HCT116 (cell line): ENCODE data around the gene SLC25A41. TPM values are rescaled to one million over a fixed set of nuclear protein-coding genes. Genes with fewer than 3 reads are reported as not detected.

Experiments
- ATAC-seq: fragments of 200-7000 bp; cut with Tn5 transposase; 2 replicates; pipeline ENCODE4 v1.9.1; 2020; ENCODE audit warnings: mild to moderate bottlenecking, moderate library complexity
- BruUV-seq: library from RNA; stranded (reverse); fragments of 400-500 nt; replicated peaks from 2 replicates; lab custom pipeline; 2021; lab: Mats Ljungman, UMichigan
- CTCF ChIA-PET: fragments of 300-600 bp; sonication (Branson Sonifier 250); formaldehyde crosslinking; loops from one replicate; lab custom pipeline; 2021; ENCODE audit warnings: antibody characterized with exemption; lab: Charles Lee
- POLR2A ChIA-PET: fragments of 300-600, 350-600 bp; sonication (Branson Sonifier 250); formaldehyde crosslinking; loops from one replicate; lab custom pipeline; 2021; ENCODE audit warnings: antibody characterized with exemption; lab: Charles Lee
- RAD21 ChIA-PET, 2 experiments: fragments of 300-600 bp; sonication (Branson Sonifier 250); formaldehyde crosslinking; loops; one replicate each; lab custom pipeline; 2023; ENCODE audit warnings: low total read pairs in 2 of 2; ENCODE audit not compliant: uncharacterized antibody in 2 of 2, unreplicated experiment in 2 of 2, low non-redundant PET in 1 of 2; lab: Charles Lee
- DNase-seq: peaks from one replicate; pipeline ENCODE4 v3.0.0-alpha.2; 2010; ENCODE audit warnings: low read depth, low spot score
- H2AFZ ChIP-seq: fragments of 200-600 bp; shearing (Covaris generic), sonication (generic); 2 replicates; pipeline ENCODE4 v1.6.1; 2017; ENCODE audit warnings: low read depth, mixed run types, mixed read lengths, antibody characterized with exemption, low read length; ENCODE audit not compliant: poor library complexity, severe bottlenecking
- H3K27ac ChIP-seq: 2 replicates; pipeline ENCODE4 v1.5.1; 2012; ENCODE audit warnings: low read depth, low read length
- H3K27me3 ChIP-seq: fragments of 200-600 bp; sonication (generic); 2 replicates; pipeline ENCODE4 v1.6.1; 2016; ENCODE audit warnings: mixed run types, low read length, mixed read lengths; ENCODE audit not compliant: insufficient read depth
- H3K36me3 ChIP-seq, 2 experiments: fragments of 200-500 bp in 1 of 2; fragments of 200-600 bp in 1 of 2; sonication (Bioruptor generic) in 1 of 2; sonication (generic) in 1 of 2; 2 replicates each; pipeline versions ENCODE4 v1.5.1 to v1.6.1; 2014 to 2016; ENCODE audit warnings: low read length in 2 of 2, inconsistent platforms in 1 of 2, mixed read lengths in 1 of 2, mixed run types in 1 of 2; ENCODE audit not compliant: insufficient read depth in 2 of 2, control insufficient read depth in 1 of 2
- H3K4me1 ChIP-seq, 2 experiments: fragments of 200-600 bp in 1 of 2; sonication (generic) in 1 of 2; 2 replicates each; pipeline versions ENCODE4 v1.5.1 to v1.6.1; 2012 to 2017; ENCODE audit warnings: low read length in 2 of 2, inconsistent platforms in 1 of 2, mild to moderate bottlenecking in 1 of 2, mixed read lengths in 1 of 2, mixed run types in 1 of 2, moderate library complexity in 1 of 2; ENCODE audit not compliant: insufficient read depth in 2 of 2, control insufficient read depth in 1 of 2
- H3K4me2 ChIP-seq: fragments of 200-600 bp; sonication (generic); 2 replicates; pipeline ENCODE4 v1.6.1; 2017; ENCODE audit warnings: mixed run types, low read length, mixed read lengths
- H3K4me3 ChIP-seq, 2 experiments: fragments of 200-600 bp in 1 of 2; sonication (generic) in 1 of 2; replicated peaks in 1 of 2; 2 replicates each; pipeline ENCODE4 v1.5.1; 2011 to 2016; ENCODE audit warnings: low read length in 2 of 2, control low read depth in 1 of 2, low read depth in 1 of 2, mild to moderate bottlenecking in 1 of 2, mixed read lengths in 1 of 2, mixed run types in 1 of 2
- H3K79me2 ChIP-seq: fragments of 200-600 bp; sonication (generic); 2 replicates; pipeline ENCODE4 v1.6.1; 2017; ENCODE audit warnings: mild to moderate bottlenecking, mixed run types, low read length, moderate library complexity, mixed read lengths; ENCODE audit not compliant: insufficient read depth
- H3K9ac ChIP-seq: fragments of 200-600 bp; sonication (generic); 2 replicates; pipeline ENCODE4 v1.6.1; 2016; ENCODE audit warnings: low read length, mixed read lengths
- H3K9me2 ChIP-seq: fragments of 200-600 bp; sonication (generic), shearing (Covaris generic); 2 replicates; pipeline ENCODE4 v1.6.1; 2017; ENCODE audit warnings: mixed run types, mild to moderate bottlenecking, moderate library complexity; ENCODE audit not compliant: insufficient read depth
- H3K9me3 ChIP-seq, 2 experiments: fragments of 200-500 bp in 1 of 2; fragments of 200-600 bp in 1 of 2; sonication (Bioruptor generic) in 1 of 2; sonication (generic) in 1 of 2; 2 replicates each; pipeline ENCODE4 v1.6.1; 2014 to 2017; ENCODE audit warnings: low read length in 2 of 2, mixed read lengths in 2 of 2, inconsistent platforms in 1 of 2, low read depth in 1 of 2, mild to moderate bottlenecking in 1 of 2, mixed run types in 1 of 2, moderate library complexity in 1 of 2; ENCODE audit not compliant: control insufficient read depth in 1 of 2, insufficient read depth in 1 of 2
- H4K20me1 ChIP-seq: fragments of 200-600 bp; sonication (generic), shearing (Covaris generic); 2 replicates; pipeline ENCODE4 v1.6.1; 2017; ENCODE audit warnings: mixed run types, mild to moderate bottlenecking, moderate library complexity; ENCODE audit not compliant: insufficient read depth
- ATF3 ChIP-seq: IDR thresholded peaks from 2 replicates; pipeline ENCODE4 v1.6.1; 2012
- CEBPB ChIP-seq: IDR thresholded peaks from 2 replicates; pipeline ENCODE4 v1.6.1; 2012; ENCODE audit warnings: low read depth
- FOSL1 ChIP-seq: IDR thresholded peaks from 2 replicates; pipeline ENCODE4 v1.6.1; 2012; ENCODE audit warnings: low read depth
- MAX ChIP-seq: IDR thresholded peaks from 2 replicates; pipeline ENCODE4 v1.6.1; 2012
- POLR2AphosphoS5 ChIP-seq: IDR thresholded peaks from 2 replicates; pipeline ENCODE4 v1.6.1; 2011; ENCODE audit warnings: mild to moderate bottlenecking, low read depth, low read length, moderate library complexity
- RAD21 ChIP-seq: IDR thresholded peaks from 2 replicates; pipeline ENCODE4 v1.6.1; 2012; ENCODE audit warnings: low read depth, mild to moderate bottlenecking
- SP1 ChIP-seq: IDR thresholded peaks from 2 replicates; pipeline ENCODE4 v1.6.1; 2012; ENCODE audit warnings: low read depth
- ZNF274 ChIP-seq: fragments of 200-500 bp; sonication (Bioruptor generic); IDR thresholded peaks from 2 replicates; pipeline ENCODE4 v1.6.1; 2014; ENCODE audit warnings: mild to moderate bottlenecking, low read depth, low read length, inconsistent platforms
- intact Hi-C: fragments of 100-400 bp; cut with micrococcal nuclease; formaldehyde crosslinking; loops from 2 replicates; pipeline ENCODE4 v1.10.0; 2022
- total RNA-seq: library from RNA; stranded (reverse); gene quantifications from one replicate; pipeline ENCODE4 v1.2.1, GENCODE V29; 2021; ENCODE audit not compliant: unreplicated experiment

The SLC25A41 gene
- total RNA-seq, 1 experiment from 2014 or later, result 0.93 TPM

- H3K4me1 ChIP-seq, result no peaks in the 10 kb centered on the region
- no peak overlapping the region for H3K4me2 ChIP-seq
- DNase-seq (no peak), ATAC-seq (no peak)
- no peaks in the 10 kb centered on the region for H3K9me3 ChIP-seq
- no peaks in the 10 kb centered on the region for H3K27me3 ChIP-seq
- CTCF ChIA-PET, result no interaction called here
- intact Hi-C loops, result no loop called here
- H3K36me3 ChIP-seq, result peaks cover 49 to 54% of the 10 kb centered on the region in 2 experiments
- no peak overlapping the region for H2AFZ ChIP-seq
- H4K20me1 ChIP-seq, result no peaks in the 10 kb centered on the region
- H3K9ac ChIP-seq, result no peak overlapping the region
- no peak for TF ChIP-seq POLR2AphosphoS5
- TF ChIP-seq FOSL1, result no peak
- no peak for TF ChIP-seq MAX
- TF ChIP-seq ZNF274, result no peak
- TF ChIP-seq CEBPB, result no peak
- no peak for TF ChIP-seq ATF3
- TF ChIP-seq SP1, result no peak
- TF ChIP-seq RAD21, result no peak
- peaks cover 36% of the 10 kb centered on the region for H3K79me2 ChIP-seq
- no peaks in the 10 kb centered on the region for H3K9me2 ChIP-seq
- H3K4me3 ChIP-seq, result no peak overlapping the region
- POLR2A ChIA-PET, result no interaction called here
- BruUV-seq, result no TSS peak
- RAD21 ChIA-PET, result no interaction called here
- H3K27ac ChIP-seq, result no peak overlapping the region
Measured at GRCh38 chr19:6414793-6415590, 18.6 kb downstream of the SLC25A41 start.
